Panc1 (cell line): ENCODE results near the gene DLX3. TPM values are rescaled to one million over a fixed set of nuclear protein-coding genes. Genes with fewer than 3 reads are reported as not detected.

Experiments used
- ATAC-seq: fragments of 200-7000 bp; cut with Tn5 transposase; 2 replicates; pipeline ENCODE4 v1.9.1; 2020; ENCODE audit warnings: mild to moderate bottlenecking, moderate library complexity
- BruUV-seq: library from RNA; stranded (reverse); fragments of 400-500 nt; replicated peaks from 2 replicates; lab custom pipeline; 2021; lab: Mats Ljungman, UMichigan
- CTCF ChIA-PET: fragments of 300-600 bp; sonication (Branson Sonifier 250); formaldehyde crosslinking; loops from one replicate; lab custom pipeline; 2022; ENCODE audit warnings: antibody characterized with exemption; lab: Charles Lee
- POLR2A ChIA-PET: fragments of 300-600 bp; sonication (Branson Sonifier 250); formaldehyde crosslinking; loops from one replicate; lab custom pipeline; 2022; ENCODE audit warnings: antibody characterized with exemption; lab: Charles Lee
- DNase-seq: peaks from one replicate; pipeline ENCODE4 v3.0.0-alpha.2; 2010; ENCODE audit warnings: low read depth, low spot score
- H3K27ac ChIP-seq: 2 replicates; pipeline ENCODE4 v1.5.1; 2011; ENCODE audit warnings: mild to moderate bottlenecking, low read length, inconsistent platforms
- H3K27me3 ChIP-seq: fragments of 200-500 bp; sonication (Bioruptor generic); 2 replicates; pipeline ENCODE4 v1.6.0; 2014; ENCODE audit warnings: low read length, inconsistent platforms; ENCODE audit not compliant: control insufficient read depth, insufficient read depth
- H3K36me3 ChIP-seq: fragments of 200-500 bp; sonication (Bioruptor generic); 2 replicates; pipeline ENCODE4 v1.5.1; 2014; ENCODE audit warnings: inconsistent platforms, mild to moderate bottlenecking, low read length, moderate library complexity; ENCODE audit not compliant: control insufficient read depth, insufficient read depth
- H3K4me1 ChIP-seq: 2 replicates; pipeline ENCODE4 v1.5.1; 2011; ENCODE audit warnings: inconsistent platforms, mild to moderate bottlenecking, low read length, moderate library complexity; ENCODE audit not compliant: control insufficient read depth, insufficient read depth
- H3K4me3 ChIP-seq, 2 experiments: 2 replicates each; pipeline ENCODE4 v1.5.1; 2011 to 2012; ENCODE audit warnings: low read depth in 2 of 2, low read length in 2 of 2, mild to moderate bottlenecking in 2 of 2, inconsistent platforms in 1 of 2, moderate library complexity in 1 of 2
- H3K9me3 ChIP-seq: fragments of 200-500 bp; sonication (Bioruptor generic); 2 replicates; pipeline ENCODE4 v1.5.1; 2014; ENCODE audit warnings: low read depth, mild to moderate bottlenecking, inconsistent platforms, low read length, moderate library complexity; ENCODE audit not compliant: control insufficient read depth, insufficient read depth
- POLR2AphosphoS5 ChIP-seq: IDR thresholded peaks from 2 replicates; pipeline ENCODE4 v1.6.1; 2012; ENCODE audit warnings: mild to moderate bottlenecking, low read depth, low read length, moderate library complexity
- SIN3A ChIP-seq: IDR thresholded peaks from 2 replicates; pipeline ENCODE4 v1.6.1; 2012; ENCODE audit warnings: low read depth, mild to moderate bottlenecking, low read length, moderate library complexity, borderline replicate concordance; ENCODE audit not compliant: insufficient read depth
- TCF7L2 ChIP-seq: IDR thresholded peaks from 2 replicates; pipeline ENCODE4 v1.6.1; 2011; ENCODE audit warnings: mild to moderate bottlenecking, low read depth, low read length, inconsistent platforms
- in situ Hi-C: cut with HindIII; loops from 2 replicates; pipeline ENCODE4 v1.10.0; 2016; ENCODE audit warnings: low sequenced_read_pairs, low pct_unique_long_range_greater_than_20kb
- intact Hi-C: fragments of 100-400 bp; cut with micrococcal nuclease; formaldehyde crosslinking; loops from one replicate; pipeline ENCODE4 v1.10.0; 2022; ENCODE audit not compliant: unreplicated experiment
- total RNA-seq: library from RNA; stranded (reverse); gene quantifications from one replicate; pipeline ENCODE4 v1.2.1, GENCODE V29; 2021; ENCODE audit not compliant: unreplicated experiment
- TF ChIP-seq, protein P1 (sequence below), 2 experiments: IDR thresholded peaks; 2 replicates each; pipeline ENCODE4 v1.6.1; 2011 to 2012; ENCODE audit warnings: low read depth in 2 of 2, control low read depth in 1 of 2, low read length in 1 of 2, mild to moderate bottlenecking in 1 of 2, moderate library complexity in 1 of 2; ENCODE audit not compliant: insufficient read depth in 1 of 2
- TF ChIP-seq, protein P2 (sequence below): fragments of 450-650 bp; IDR thresholded peaks from 2 replicates; pipeline ENCODE4 v1.5.1; 2017; ENCODE audit warnings: mild to moderate bottlenecking

The DLX3 gene
- total RNA-seq, 1 experiment from 2014 or later: 2.9 TPM

DNA sequence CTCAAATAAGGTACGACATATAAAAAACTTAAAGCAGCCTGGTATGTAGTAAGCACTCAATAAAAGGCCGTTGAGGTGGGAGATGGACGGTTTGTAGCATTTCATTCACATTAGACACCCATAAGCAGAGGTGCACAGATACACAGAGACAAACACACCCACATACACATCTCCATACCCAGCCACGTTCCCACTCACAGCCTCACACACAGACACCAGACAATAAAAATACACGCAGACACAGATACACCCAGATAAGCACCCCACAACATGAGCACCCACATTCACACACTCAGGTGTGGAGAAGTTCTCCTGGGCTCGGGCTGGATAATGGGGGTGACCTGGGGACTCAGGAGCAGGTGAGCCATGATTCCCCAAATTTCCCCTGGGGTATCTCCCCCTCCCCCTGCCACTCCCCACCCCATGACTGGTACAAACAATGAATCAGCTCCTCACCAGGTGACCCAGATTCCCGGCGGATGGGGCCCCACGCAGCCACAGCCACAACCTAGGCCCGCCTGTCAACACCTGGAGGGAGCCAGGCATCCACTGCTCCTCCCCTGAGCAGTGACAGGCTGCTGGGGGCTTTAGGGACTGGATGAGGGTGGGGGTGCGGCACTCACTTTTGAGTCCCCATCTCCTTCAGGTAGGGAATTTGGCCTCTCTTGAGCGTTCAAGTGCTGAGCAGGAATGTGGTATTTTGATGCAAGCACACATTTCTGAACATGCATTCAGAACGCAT, 2.7 kb downstream of the DLX3 start:
- no peaks in the 10 kb centered on the region for H3K36me3 ChIP-seq
- no peaks in the 10 kb centered on the region for H3K27me3 ChIP-seq
- H3K27ac ChIP-seq: no peak overlapping the region
- POLR2A ChIA-PET: no interaction called here
- peaks cover 25% of the 10 kb centered on the region for H3K4me1 ChIP-seq
- no peaks in the 10 kb centered on the region for H3K9me3 ChIP-seq
- DNase-seq (no peak), ATAC-seq (no peak)
- TF ChIP-seq, protein P1, sequence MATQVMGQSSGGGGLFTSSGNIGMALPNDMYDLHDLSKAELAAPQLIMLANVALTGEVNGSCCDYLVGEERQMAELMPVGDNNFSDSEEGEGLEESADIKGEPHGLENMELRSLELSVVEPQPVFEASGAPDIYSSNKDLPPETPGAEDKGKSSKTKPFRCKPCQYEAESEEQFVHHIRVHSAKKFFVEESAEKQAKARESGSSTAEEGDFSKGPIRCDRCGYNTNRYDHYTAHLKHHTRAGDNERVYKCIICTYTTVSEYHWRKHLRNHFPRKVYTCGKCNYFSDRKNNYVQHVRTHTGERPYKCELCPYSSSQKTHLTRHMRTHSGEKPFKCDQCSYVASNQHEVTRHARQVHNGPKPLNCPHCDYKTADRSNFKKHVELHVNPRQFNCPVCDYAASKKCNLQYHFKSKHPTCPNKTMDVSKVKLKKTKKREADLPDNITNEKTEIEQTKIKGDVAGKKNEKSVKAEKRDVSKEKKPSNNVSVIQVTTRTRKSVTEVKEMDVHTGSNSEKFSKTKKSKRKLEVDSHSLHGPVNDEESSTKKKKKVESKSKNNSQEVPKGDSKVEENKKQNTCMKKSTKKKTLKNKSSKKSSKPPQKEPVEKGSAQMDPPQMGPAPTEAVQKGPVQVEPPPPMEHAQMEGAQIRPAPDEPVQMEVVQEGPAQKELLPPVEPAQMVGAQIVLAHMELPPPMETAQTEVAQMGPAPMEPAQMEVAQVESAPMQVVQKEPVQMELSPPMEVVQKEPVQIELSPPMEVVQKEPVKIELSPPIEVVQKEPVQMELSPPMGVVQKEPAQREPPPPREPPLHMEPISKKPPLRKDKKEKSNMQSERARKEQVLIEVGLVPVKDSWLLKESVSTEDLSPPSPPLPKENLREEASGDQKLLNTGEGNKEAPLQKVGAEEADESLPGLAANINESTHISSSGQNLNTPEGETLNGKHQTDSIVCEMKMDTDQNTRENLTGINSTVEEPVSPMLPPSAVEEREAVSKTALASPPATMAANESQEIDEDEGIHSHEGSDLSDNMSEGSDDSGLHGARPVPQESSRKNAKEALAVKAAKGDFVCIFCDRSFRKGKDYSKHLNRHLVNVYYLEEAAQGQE (IDR thresholded peaks at IDR 0.05; ENCODE audit: insufficient read depth in 1 of 2, low read depth in 2 of 2, low read length in 1 of 2): no peak
- TF ChIP-seq, protein P2, sequence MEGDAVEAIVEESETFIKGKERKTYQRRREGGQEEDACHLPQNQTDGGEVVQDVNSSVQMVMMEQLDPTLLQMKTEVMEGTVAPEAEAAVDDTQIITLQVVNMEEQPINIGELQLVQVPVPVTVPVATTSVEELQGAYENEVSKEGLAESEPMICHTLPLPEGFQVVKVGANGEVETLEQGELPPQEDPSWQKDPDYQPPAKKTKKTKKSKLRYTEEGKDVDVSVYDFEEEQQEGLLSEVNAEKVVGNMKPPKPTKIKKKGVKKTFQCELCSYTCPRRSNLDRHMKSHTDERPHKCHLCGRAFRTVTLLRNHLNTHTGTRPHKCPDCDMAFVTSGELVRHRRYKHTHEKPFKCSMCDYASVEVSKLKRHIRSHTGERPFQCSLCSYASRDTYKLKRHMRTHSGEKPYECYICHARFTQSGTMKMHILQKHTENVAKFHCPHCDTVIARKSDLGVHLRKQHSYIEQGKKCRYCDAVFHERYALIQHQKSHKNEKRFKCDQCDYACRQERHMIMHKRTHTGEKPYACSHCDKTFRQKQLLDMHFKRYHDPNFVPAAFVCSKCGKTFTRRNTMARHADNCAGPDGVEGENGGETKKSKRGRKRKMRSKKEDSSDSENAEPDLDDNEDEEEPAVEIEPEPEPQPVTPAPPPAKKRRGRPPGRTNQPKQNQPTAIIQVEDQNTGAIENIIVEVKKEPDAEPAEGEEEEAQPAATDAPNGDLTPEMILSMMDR: no peak
- TF ChIP-seq TCF7L2 (no peak), POLR2AphosphoS5 (no peak), SIN3A (no peak)
- CTCF ChIA-PET: interaction anchor here (0.6 kb wide), 1 partner anchor 494 kb away, joined by 3 read pairs; no protein-coding TSS in a partner anchor
- intact Hi-C loops (loop anchor here (10.0 kb wide), 1 partner anchor 288 kb away; the partner anchor contains the start of gene SLC35B1), in situ Hi-C loops (no loop called here)
- H3K4me3 ChIP-seq: peak overlapping the region in 1 of 2 experiments; percentile 55; a peak in 2 of 4 replicates
- BruUV-seq: no TSS peak

DNA sequence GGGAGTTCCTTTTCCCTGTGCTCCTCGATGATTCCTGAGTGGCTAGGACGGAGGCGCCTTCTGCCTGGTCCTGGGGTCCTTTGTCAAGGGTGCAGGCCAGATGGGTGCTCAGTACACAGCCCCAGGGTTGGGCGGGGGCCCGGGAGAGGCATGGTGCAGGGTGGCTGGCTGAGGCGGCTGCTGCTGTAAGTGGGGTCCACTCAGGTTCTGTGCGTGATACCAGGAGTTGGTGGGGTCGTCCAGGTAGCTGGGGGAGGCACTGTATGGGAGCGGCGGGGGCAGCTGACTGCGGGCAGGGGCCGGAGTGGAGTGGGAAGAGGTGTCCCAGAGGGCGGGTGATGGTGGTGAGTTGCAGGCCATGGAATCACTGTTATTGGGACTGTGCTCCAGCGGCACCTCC, 3.6 kb downstream of the DLX3 start:
- H3K27me3 ChIP-seq: no peaks in the 10 kb centered on the region
- no peaks in the 10 kb centered on the region for H3K36me3 ChIP-seq
- ATAC-seq (no peak), DNase-seq (no peak)
- TF ChIP-seq POLR2AphosphoS5 (no peak), SIN3A (no peak)
- TF ChIP-seq, protein P2: no peak
- intact Hi-C loops: loop anchor here (10.0 kb wide), 1 partner anchor 287 kb away; the partner anchor contains the start of gene SLC35B1
- no peak overlapping the region for H3K4me3 ChIP-seq
- in situ Hi-C loops: no loop called here
- H3K27ac ChIP-seq: no peak overlapping the region
- no peaks in the 10 kb centered on the region for H3K9me3 ChIP-seq
- ChIA-PET POLR2A (no interaction called here), CTCF (no interaction called here)
- peaks cover 32% of the 10 kb centered on the region for H3K4me1 ChIP-seq
- BruUV-seq: no TSS peak
